Measurements from ENCODE around the gene EYS. TPM values are rescaled to one million over a fixed set of nuclear protein-coding genes. Genes with fewer than 3 reads are reported as not detected.

EYS gene
- total RNA-seq, 1 experiment from 2014 or later: 1.5 TPM

- no TSS peak for BruUV-seq (replicated peaks)
- H3K4me1 Mint-ChIP-seq (ENCODE audit: insufficient read depth, unreplicated experiment): peaks cover 11% of the 10 kb centered on the region
- no peaks in the 10 kb centered on the region for H3K27me3 Mint-ChIP-seq (ENCODE audit: insufficient read depth, unreplicated experiment)
- ChIA-PET POLR2A (no interaction called here), CTCF (no interaction called here)
- no peak for DNase-seq (ENCODE audit: unreplicated experiment)
- H3K9me3 Mint-ChIP-seq (ENCODE audit: unreplicated experiment): no peaks in the 10 kb centered on the region
- intact Hi-C loops (cut with micrococcal nuclease): no loop called here
- TF ChIP-seq CTCF (IDR thresholded peaks at IDR 0.05; ENCODE audit: unreplicated experiment): no peak
- H3K36me3 Mint-ChIP-seq (ENCODE audit: insufficient read depth, unreplicated experiment): no peaks in the 10 kb centered on the region
- H3K27ac Mint-ChIP-seq (ENCODE audit: low read depth, unreplicated experiment): no peak overlapping the region
- H3K4me3 Mint-ChIP-seq (ENCODE audit: unreplicated experiment): no peak overlapping the region
Observed at GRCh38 chr6:64712606-64713005, 994.4 kb downstream of the EYS start.

GRCh38 chr6:64703922-64704321, 1003.1 kb downstream of the EYS start:
- TF ChIP-seq CTCF (IDR thresholded peaks at IDR 0.05; ENCODE audit: unreplicated experiment): no peak
- H3K27me3 Mint-ChIP-seq (ENCODE audit: insufficient read depth, unreplicated experiment): no peaks in the 10 kb centered on the region
- ChIA-PET CTCF (no interaction called here), POLR2A (no interaction called here)
- H3K4me3 Mint-ChIP-seq (ENCODE audit: unreplicated experiment): no peak overlapping the region
- no peaks in the 10 kb centered on the region for H3K36me3 Mint-ChIP-seq (ENCODE audit: insufficient read depth, unreplicated experiment)
- BruUV-seq (replicated peaks): no TSS peak
- DNase-seq (ENCODE audit: unreplicated experiment): no peak
- no peaks in the 10 kb centered on the region for H3K9me3 Mint-ChIP-seq (ENCODE audit: unreplicated experiment)
- peaks cover 6% of the 10 kb centered on the region for H3K4me1 Mint-ChIP-seq (ENCODE audit: insufficient read depth, unreplicated experiment)
- H3K27ac Mint-ChIP-seq (ENCODE audit: low read depth, unreplicated experiment): no peak overlapping the region
- intact Hi-C loops (cut with micrococcal nuclease): no loop called here

GRCh38 chr6:64696053-64696452, 1011.0 kb downstream of the EYS start:
- no peak overlapping the region for H3K27ac Mint-ChIP-seq (ENCODE audit: low read depth, unreplicated experiment)
- intact Hi-C loops (cut with micrococcal nuclease): no loop called here
- no peaks in the 10 kb centered on the region for H3K9me3 Mint-ChIP-seq (ENCODE audit: unreplicated experiment)
- ChIA-PET POLR2A (no interaction called here), CTCF (no interaction called here)
- no TSS peak for BruUV-seq (replicated peaks)
- no peaks in the 10 kb centered on the region for H3K4me1 Mint-ChIP-seq (ENCODE audit: insufficient read depth, unreplicated experiment)
- H3K36me3 Mint-ChIP-seq (ENCODE audit: insufficient read depth, unreplicated experiment): no peaks in the 10 kb centered on the region
- no peaks in the 10 kb centered on the region for H3K27me3 Mint-ChIP-seq (ENCODE audit: insufficient read depth, unreplicated experiment)
- H3K4me3 Mint-ChIP-seq (ENCODE audit: unreplicated experiment): no peak overlapping the region
- TF ChIP-seq CTCF (IDR thresholded peaks at IDR 0.05; ENCODE audit: unreplicated experiment): no peak
- DNase-seq (ENCODE audit: unreplicated experiment): no peak

GRCh38 chr6:64694356-64694755, 1012.7 kb downstream of the EYS start:
- no peaks in the 10 kb centered on the region for H3K36me3 Mint-ChIP-seq (ENCODE audit: insufficient read depth, unreplicated experiment)
- CTCF ChIA-PET: interaction anchor here (0.6 kb wide), 1 partner anchor 415 kb away, joined by 4 read pairs; no protein-coding TSS in a partner anchor
- POLR2A ChIA-PET: no interaction called here
- no peak for TF ChIP-seq CTCF (IDR thresholded peaks at IDR 0.05; ENCODE audit: unreplicated experiment)
- no peaks in the 10 kb centered on the region for H3K4me1 Mint-ChIP-seq (ENCODE audit: insufficient read depth, unreplicated experiment)
- H3K27ac Mint-ChIP-seq (ENCODE audit: low read depth, unreplicated experiment): no peak overlapping the region
- H3K27me3 Mint-ChIP-seq (ENCODE audit: insufficient read depth, unreplicated experiment): no peaks in the 10 kb centered on the region
- intact Hi-C loops (cut with micrococcal nuclease): no loop called here
- no peak overlapping the region for H3K4me3 Mint-ChIP-seq (ENCODE audit: unreplicated experiment)
- DNase-seq (ENCODE audit: unreplicated experiment): no peak
- H3K9me3 Mint-ChIP-seq (ENCODE audit: unreplicated experiment): no peaks in the 10 kb centered on the region
- no TSS peak for BruUV-seq (replicated peaks)

Data from MCF 10A (cell line).